NK-92 treated with Interleukin-12 subunit alpha and Interleukin-12 subunit beta, amount 100 ng/mL, for 24 hours (cell line): Measurements from ENCODE around the gene KREMEN1.

Experiments used
- DNase-seq: peaks from one replicate; lab custom pipeline; 2025; lab: John Stamatoyannopoulos, UW

Gene KREMEN1

DNA sequence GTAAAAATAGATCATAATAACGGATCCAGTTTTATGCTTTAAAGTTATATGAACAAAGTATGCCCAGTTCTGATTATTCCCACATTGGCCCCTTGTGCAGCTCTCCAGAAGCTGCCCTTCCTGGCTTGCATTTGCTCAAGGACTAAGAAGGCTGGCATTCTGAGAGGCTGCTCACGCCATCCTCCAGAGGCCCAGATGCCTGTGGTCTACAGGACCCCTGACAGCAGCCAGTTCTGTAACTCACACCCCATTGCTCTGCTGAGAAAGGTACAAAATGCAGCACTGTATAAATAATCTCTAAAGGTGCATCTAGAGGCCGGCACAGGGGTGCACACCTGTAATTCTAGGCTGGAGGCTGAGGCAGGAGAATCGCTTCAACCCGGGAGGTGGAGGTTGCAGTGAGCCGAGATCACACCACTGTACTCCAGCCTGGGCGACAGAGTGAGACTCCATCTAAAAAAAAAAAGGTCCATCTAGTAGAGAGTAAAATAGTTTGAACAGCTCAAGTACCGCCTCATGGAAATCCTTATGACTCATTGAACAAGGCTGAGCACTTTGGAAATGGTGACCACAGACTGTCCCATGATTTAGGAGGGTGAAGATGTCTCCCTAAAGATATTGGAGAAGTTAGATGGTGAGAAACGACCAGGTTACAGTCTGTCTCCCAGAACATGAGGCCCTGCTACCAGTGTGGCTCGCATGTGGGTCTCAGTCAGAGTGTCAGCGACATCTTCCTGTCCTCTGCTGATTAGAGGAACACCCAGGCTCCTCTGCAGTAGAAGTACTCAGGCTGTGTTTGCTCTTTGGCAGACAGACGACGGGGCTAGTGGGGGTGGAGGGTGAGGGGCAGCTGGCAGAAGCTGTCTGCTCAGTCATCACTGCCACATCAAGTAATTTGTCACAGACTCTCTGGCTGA is 56.3 kb downstream of the KREMEN1 start:
- DNase-seq: no peak

DNA sequence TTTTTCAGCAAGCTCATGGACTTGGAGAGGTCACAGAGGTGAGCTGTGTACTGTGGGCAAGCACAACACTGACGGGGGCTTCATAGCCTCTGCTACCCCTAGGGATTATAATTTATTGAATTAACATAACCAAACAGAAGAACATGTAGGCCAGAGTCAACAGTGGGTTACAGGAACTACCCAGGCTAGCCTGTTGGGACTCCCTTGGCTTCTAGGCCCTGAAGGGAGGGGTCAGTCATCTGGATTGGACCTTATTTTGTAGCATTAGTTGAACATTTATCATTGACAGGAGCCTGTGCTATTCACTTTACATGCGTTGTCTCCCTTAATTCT is 56.9 kb downstream of the KREMEN1 start:
- no peak for DNase-seq

DNA sequence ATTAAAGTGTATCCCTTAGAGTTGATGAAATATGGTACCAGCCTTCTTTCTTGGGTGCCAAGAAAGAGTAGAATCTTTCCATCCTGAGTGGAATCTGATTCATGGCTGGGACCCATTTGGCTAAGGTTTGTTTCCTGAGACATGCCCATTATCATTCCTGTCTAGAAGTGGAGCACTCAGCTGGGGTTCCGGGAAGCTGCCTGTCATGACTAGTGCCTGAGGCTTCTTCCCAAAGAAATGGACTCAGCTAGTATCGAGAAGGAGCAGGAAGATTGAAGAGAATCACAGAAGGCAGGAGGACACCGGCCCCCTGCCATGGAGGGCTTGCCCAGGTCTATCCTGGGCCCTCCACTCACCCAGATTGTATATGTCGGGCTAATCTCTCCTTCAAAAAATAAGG is 57.6 kb downstream of the KREMEN1 start:
- no peak for DNase-seq

DNA sequence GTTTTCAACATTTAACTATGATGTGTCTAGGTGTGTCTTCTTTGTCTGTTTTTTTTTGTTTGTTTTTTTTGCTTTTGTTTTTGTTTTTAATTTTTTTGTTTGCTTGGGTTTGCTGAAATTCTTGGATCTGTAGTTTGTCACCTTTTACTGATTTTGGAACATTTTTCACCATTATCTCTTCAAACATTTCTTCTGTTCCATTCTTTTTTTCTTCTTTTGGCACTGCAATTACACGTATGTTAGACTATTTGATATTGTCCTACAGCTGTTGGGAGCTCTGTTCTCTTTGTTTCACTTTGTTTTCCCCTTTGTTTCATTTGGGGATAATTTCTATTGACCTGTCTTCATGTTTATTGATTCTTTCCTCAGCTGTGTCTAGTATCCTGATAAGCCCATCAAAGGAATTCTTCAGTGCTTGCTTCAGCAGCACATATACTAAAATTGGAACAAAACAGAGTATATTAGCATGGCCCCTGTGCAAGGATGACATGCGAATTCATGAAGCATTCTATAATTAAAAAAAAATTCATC is 60.8 kb downstream of the KREMEN1 start:
- no peak for DNase-seq

DNA sequence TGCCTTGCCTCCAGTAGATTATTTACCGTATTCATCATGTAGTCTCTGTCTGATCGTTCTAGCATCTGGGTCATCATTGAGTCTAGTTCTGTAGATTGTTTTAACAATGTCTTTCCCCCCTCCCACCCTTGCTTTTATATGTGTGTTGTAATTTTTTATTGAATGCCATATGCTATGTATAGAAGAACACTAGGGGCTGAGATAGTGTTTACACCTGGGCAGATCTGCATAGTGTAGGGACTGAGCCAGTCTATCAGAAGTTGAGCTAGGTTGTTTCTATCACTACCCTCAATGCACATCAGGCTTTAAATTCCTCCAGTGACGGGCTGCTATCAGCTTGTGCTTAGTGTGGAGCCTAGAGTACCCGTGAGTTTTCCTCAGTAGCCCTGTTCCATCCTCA is 61.6 kb downstream of the KREMEN1 start:
- DNase-seq: no peak

DNA sequence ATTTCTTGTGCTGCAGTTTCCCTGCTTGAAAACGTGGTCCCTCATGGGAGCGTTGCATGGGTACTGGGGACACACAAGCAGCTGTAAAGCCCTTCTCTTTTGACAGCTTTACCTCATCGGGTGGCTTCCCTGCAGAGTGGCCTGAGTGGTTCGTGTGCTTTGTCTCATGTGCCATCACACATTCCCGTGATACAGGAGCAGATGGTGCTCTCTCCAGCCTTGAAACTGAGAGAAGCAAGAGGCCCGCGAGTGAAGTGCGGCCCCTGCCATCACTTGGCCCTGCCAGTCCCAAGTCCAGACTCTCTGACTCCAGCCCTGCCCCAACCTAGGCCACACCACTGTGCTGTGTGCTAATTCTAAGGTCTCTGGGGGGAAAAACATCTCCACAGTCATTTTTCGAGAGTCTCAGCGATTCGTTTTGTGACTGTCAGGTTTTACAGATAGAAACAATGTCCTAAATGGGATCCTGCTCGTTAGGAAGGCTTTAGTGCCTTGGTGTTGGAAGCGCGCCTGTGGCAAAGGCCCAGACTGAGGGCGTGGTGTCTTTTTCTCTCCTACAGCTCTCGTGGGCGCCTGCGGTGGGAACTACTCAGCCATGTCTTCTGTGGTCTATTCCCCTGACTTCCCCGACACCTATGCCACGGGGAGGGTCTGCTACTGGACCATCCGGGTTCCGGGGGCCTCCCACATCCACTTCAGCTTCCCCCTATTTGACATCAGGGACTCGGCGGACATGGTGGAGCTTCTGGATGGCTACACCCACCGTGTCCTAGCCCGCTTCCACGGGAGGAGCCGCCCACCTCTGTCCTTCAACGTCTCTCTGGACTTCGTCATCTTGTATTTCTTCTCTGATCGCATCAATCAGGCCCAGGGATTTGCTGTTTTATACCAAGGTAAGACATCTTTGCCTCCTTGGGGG is 64.2 kb downstream of the KREMEN1 start:
- no peak for DNase-seq

DNA sequence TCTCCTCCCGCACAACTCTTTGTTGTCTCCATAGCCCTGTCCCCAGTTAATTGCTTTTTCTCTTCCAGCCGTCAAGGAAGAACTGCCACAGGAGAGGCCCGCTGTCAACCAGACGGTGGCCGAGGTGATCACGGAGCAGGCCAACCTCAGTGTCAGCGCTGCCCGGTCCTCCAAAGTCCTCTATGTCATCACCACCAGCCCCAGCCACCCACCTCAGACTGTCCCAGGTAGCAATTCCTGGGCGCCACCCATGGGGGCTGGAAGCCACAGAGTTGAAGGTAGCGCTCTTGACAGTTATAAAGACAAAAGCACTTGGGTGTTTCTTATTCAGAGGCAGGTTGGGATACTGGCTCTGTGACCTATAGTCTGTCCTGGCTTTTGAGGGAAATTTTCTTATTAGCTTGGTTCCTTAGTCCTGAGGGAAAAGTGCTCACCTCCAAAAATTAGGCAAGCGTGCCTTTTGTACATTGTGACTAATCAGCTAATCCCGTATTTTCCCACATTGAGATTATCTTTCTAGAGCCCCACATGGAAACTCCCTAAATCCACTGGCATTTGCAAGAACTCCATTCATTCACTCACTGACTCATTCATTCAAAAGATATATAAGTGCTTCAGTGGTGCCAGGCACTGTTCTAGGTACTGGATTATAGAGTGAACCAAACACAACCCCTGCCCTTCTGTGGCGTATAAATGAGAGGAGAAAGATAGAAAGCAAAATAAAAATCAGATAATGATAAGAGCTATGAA is 65.9 kb downstream of the KREMEN1 start:
- no peak for DNase-seq

DNA sequence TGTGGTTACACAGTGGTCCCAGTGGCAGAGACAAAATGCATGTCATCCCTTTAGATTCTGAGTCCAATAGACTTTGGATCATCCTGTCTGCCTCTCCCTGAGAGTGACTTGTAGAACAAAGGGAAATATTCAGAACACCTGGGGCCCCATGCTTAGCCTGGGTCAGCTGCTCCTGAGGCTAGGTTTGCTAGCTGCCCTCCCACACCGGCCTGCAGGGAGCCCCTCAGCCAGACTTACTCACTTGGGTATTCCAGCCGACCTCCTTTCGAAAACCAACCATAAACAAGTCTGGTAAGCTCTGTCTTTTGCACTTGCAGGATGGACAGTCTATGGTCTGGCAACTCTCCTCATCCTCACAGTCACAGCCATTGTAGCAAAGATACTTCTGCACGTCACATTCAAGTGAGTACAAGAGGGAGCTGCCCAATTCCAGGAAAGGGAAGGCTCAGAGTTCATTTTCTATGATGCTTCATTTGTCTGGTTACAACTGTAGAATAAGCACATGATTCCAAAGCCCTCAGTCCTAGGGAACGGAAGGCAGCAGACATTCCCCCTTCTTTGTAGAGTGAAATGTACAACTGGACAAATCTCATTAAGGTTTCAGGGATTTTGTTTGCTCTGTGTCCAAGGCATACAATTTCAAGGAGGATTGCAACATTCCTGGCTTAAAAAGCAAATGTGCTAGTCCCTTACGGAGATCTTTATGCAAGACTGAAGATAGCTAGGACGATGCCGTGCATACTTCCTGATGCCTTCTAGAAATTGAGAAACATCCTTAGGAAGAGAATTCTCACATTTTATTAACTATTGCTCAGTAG is 67.3 kb downstream of the KREMEN1 start:
- DNase-seq: no peak

DNA sequence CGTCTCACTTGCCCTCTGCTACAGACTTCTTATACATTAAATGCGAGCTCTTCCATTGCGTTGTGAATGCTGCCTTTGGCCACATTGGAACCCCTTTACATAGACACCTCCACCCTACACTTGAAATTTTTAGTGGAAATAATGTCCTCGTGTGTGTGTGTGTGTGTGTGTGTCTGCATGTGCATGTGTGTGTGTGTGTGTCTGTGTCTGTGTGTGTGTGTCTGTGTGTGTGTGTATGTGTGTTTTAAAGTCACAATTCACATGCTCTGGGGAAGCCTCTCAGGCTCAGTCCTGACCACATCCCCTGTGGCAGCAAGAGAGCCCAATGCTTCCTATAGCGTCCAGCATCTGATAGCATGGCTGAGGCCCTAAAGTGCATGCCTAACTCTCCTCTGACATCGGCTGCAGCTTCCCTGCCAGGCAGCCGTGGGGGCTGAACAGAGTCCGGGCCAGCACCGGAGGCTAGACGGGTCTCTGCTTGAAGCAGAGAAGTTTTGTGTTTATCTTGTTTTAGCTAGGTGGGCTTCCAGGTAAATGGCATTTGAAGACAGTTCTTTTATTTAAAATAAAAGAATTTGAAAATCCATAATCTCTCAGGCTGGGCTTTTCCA is 68.3 kb downstream of the KREMEN1 start:
- DNase-seq: no peak

DNA sequence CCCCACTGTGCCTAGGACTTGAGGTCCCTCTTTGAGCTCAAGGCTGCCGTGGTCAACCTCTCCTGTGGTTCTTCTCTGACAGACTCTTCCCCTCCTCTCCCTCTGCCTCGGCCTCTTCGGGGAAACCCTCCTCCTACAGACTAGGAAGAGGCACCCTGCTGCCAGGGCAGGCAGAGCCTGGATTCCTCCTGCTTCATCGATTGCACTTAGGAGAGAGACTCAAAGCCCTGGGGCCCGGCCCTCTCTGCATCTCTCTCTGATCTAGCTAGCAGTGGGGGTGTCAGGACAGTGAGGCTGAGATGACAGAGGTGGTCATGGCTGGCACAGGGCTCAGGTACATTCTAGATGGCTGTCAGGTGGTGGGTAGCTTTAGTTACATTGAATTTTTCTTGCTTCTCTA is 69.3 kb downstream of the KREMEN1 start:
- no peak for DNase-seq

DNA sequence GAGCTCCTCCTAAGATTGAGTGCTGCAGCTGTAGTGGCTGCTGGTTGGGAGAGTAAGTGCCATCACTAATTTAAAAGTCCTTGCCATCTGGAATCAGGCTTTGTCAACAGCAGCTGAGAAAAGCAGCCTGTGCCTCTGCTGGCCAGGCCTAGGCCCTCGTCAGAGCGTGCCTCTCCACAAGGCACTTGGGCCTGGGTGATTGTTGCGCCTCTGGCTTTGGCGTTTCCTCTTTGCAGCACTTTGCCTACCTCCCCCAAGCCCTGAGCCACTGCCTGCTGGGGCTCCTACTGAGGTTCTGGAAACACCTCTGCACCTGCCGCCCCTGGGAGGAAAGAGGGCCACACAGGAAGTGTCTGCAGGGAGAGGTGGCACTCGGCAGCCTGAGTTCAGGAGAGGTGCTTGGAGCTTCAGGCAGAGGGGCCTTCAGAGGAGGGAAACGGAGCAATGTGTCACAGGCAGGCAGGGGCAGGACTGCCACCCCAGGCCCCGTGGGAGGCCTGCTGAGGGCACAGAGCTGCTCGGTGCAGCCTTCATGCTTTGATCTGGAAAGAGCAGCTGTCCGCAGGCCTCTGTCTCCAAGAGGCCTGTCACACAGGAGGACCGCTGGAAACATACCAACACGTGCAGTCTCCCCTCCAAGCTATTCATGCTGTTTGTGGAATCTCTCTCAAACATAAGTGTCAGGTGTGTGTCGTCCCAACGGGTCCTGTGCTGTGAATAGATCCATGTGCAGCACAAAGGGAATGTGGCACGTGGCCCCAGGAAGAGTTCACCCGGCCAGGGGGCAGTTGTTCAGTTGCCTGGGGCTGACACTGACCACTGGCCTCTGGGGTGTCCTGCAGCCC is 71.3 kb downstream of the KREMEN1 start:
- DNase-seq: no peak

DNA sequence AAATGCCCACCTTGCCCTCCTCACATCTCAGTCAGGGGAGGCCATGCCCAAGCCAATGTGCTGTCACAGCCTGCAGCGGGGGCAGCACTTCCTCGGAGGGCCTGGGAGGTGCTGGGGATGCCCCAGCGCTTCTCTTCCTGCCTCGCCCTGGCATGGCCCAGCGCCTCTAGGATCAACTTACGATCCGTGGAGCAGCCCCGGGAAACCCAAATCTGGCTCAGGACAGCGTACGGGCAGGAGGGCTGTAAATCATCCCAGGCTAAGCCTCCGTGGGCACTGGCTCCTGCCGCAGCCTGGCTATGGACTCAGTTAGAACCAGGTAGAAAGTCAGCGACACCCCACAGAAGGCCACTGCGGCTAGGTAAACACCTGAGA is 71.9 kb downstream of the KREMEN1 start:
- DNase-seq: no peak

DNA sequence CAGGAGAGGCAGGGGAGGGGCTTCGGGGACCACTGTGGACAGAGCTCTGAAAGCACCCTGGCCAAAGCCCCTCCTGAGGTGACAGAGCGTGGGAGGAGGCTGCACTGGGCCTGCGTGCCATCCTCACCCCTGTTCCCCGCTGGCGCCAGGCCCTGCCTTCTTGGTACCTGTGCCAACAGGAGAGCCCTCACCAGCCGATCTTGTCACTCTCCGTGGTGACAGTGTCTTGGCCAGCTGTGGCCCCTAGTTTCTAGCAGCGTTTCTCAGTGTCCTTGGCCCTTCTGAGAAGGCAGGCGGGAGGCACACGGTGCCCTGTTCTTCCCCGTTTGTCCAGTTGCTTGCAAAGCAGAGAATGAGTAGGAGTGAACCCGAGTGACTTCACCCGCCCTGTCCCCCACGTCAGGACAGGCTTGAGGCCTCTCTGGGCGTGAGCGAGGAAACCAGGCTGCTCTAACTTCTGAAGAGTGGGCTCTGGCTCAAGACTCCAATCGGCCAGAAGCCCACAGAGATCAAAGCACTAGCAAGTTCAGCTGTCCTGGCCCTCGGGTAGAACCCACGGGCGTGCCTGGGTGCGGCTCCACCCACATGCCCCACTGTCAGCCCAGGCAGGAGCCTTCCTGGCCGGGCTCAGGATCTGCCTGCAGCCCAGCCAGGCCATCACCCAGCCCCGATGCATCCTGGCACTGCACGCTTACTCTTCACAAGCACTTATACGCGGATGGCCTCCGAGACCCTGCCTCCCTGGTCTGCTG is 72.7 kb downstream of the KREMEN1 start:
- DNase-seq: no peak

DNA sequence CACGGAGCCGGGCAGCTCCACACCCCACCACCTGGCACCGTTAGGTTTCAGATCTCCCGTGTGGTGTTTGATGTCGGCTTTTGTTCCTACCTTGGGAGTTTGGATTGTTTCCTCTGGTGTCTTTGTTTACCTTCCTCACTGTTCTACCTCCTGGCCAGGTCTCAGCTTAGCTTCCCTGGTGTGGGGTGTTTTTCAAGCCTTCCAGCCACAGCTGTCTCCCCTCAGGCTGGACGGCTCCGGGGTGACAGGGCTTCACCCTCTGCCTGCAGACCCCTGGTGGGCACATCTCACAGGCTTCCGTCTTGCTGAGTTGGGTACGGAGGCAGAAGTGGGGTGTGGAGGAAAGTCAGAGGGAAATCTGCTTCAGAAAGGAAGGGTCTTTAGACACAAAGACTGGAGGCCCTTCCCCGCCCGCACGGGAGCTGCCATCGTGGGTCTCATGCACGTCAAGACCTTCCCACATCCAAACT is 73.3 kb downstream of the KREMEN1 start:
- DNase-seq: no peak

DNA sequence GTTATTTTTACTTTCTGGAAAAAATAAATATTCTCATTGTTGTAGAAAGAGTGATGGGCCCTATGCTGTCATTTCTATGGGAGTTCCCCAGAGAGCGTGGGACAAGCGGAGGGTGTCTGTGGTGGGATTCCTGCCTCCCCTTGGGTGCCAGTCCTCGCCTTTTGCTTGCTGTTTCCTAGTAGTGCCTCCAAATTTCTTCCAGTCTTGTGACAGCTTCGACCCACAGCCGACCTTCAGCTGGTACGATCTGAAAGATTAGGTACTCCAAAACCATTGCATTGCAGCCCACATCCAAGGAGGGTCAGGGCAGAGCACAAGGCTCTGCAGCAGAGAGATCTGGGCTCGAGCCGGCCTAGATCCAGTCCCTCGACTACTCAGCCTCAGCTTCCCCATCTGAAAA is 73.9 kb downstream of the KREMEN1 start:
- DNase-seq: no peak

DNA sequence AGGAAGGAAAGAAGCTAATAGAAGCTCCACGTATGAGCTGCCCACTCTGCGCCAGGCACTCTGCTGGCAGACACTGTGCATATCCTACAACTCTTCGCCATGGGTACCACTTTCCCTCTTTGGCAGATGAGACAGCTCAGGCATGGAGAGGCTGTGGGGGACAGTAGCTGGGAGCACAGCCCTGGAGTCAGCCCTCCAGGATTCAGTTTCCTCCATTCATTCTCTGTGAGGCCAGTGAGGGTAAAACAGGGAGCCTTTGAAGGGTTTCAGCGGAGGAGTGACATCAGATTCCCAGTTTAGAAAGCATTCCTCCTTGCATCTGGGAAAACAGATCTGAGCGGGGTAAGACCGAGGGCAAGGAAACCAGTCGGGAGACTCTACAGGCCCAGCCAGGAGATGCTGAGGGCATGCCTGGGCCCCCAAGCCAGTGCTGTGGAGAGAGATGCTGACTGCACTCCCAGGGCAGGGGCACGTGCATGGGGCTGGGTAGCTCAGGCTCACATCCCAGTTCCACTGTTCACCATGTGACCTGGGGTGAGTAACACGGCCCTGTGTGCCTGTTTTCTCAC is 74.6 kb downstream of the KREMEN1 start:
- DNase-seq: no peak

DNA sequence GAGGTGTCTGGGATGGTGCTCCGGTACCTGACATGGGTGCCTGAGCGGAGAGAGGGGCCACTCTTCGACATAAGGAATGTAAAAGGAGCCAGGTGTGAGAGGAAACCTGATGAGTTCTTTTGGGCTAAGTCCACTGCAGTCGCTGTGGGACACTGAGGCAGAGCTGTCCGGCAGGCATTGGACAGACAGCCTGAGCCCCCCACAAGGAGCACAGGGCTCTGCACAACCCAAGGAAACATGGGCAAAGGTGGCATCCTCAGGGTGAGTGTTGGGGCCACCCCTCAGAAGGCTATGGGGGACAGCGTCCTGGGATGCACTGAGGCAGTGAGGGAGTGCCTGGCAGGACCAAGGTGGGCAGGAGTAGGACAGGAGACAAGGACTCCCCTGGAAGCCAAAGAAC is 75.2 kb downstream of the KREMEN1 start:
- DNase-seq: no peak

DNA sequence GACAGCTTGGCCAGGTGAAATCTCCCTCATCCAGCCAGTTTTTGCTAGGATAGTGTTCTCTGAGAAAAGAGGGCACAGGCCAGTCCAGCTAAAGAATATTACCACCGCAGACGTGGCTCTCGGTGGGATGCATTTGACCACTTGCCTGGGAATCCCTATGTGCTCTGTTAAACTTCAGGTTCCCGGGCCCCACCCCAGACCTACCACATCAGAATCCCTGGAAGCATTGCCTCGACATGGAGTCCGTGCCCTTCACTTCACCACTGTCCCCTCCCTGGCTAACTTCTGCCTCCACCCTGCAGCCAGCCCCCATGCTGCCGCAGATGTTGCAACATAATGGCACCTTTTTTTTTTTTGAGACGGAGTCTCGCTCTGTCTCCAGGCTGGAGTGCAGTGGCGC is 76.0 kb downstream of the KREMEN1 start:
- DNase-seq: no peak
